Left cardiac atrium (tissue), 4 donors: ENCODE data around the gene CRYGS. TPM values are rescaled to one million over a fixed set of nuclear protein-coding genes. Genes with fewer than 3 reads are reported as not detected.

Source experiments
- ATAC-seq, 2 donors: fragments of 200-7000 bp; cut with Tn5 transposase; one replicate each; pipeline ENCODE4 v1.9.1; 2020; ENCODE audit warnings: mild to moderate bottlenecking in 2 of 2, moderate library complexity in 2 of 2
- DNase-seq: peaks from one replicate; pipeline ENCODE4 v3.0.0-alpha.2; 2020
- intact Hi-C, 2 donors: fragments of 100-400 bp; cut with DNase I; formaldehyde crosslinking; loops; one replicate each; pipeline versions ENCODE4 v1.14.1 to v1.15.1; 2022 to 2023
- total RNA-seq, 2 donors: library from RNA; stranded (reverse); fragmentation: NEBNext Ultra II Directional; extraction: Animal tissue kit (Norgen Biotek cat#: 25700); gene quantifications; one replicate each; pipeline ENCODE4 v1.2.1, GENCODE V29; 2021
- donor health status: DM: no; HTN: yes; CAD: no.
- donor health status: DM: no; HTN: yes; CAD: no; lungs with severe emphysema.
- donor health status: DM: yes; HTN: yes; CAD: no.
- donor health status: Dilated cardiomyopathy.

CRYGS gene
- total RNA-seq, 2 donors from 2014 or later = 0.94 to 2.0 TPM

DNA sequence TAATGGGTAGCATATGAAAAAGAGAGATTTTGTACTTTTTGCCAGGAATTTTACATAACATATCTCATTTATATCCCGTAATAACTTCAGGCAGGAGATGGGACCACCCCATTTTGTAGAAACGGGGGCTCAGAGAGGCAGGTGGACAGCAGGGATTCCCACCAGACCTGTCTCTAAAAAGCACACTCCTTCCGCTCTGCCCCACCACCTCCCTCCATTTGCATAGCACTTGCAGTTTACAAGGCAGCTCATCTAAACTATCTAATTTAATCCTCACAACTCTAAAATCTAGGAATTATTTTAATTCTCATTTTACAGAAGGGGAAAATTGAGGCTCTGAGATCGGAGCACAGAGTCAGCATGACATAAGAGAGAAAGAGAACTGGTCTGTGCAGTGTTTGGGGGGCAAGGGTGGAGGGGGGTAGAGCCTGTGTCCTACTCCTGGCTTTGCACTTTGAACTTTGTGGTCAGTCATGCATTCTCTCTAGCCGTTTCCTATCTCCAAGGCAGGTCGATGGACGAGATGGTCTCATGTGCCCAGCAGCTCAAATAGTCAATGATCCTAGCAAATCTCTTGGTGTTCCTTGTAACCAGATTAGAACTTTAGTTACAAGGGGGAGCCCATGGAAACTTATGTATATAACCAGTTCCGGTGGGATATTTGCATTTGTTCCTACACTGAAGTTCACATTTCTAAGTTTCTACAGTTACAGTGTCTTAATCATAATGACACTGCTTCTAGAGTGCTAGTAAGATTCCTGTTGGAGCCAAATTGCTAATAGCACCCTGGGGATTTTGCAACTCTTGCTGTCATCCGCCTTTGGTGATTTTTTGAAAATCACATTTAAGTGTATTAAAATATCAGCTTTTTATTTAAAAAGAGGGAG, 18.6 kb downstream of the CRYGS start:
- ATAC-seq (no peak), DNase-seq (no peak)
- intact Hi-C loops = no loop called here

DNA sequence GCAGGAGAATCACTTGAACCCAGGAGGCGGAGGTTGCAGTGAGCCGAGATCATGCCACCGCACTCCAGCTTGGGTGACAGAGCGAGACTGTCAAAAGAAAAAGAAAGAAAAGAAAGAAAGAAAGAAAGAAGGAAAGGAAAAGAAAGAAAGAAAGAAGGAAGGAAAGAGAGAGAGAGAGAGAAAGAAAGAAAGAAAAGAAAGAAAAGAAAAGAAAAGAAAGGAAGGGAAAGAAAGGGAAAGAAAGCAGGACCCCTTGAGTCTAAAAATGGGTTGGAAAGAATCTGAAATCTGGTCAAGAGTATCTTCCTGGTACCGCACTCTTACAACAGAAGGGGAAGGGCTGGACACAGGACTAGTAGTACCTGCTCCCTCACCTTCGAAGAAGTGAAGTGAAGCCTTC, 19.6 kb downstream of the CRYGS start:
- no peak for ATAC-seq
- intact Hi-C loops = no loop called here
- no peak for DNase-seq

DNA sequence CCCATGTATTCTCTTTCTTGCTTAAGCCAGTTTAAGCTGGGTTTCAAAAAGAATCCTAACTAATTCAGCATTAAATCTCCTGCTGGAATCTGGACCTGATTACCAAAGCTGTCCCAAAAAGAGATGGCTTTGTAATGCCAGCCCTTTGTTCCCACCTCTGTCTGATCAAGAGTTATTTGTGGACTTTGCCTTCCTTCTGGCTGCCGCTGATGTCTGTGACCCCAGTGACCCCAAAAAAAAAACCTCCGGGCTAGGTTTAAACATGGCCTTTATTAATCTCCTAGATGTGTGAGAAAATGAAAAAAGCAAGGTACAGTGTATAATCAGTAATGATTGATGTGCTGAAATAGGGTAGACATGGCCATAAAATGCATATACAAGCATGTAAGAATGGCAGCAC, 20.7 kb downstream of the CRYGS start:
- intact Hi-C loops = no loop called here
- DNase-seq (no peak), ATAC-seq (no peak)

DNA sequence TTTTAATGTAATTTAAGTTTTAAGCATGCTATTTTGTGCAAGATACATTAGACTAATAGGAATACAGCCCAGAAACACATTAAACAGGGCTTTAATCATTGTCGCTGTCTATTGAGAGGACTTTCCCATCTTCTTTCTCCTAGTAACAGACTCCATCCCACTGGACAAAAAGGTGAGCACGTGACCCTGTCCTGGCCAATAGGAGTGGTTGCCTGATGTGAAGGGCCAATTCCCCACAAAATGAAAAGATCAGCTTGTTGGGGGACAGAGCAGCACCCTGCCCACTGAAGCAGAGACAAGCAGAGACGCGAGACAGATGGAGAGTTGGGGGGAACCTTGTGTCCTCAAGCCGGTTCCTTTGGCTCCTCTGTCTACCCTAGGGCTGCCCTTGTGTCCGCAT, 21.2 kb downstream of the CRYGS start:
- intact Hi-C loops = no loop called here
- ATAC-seq = no peak
- no peak for DNase-seq

DNA sequence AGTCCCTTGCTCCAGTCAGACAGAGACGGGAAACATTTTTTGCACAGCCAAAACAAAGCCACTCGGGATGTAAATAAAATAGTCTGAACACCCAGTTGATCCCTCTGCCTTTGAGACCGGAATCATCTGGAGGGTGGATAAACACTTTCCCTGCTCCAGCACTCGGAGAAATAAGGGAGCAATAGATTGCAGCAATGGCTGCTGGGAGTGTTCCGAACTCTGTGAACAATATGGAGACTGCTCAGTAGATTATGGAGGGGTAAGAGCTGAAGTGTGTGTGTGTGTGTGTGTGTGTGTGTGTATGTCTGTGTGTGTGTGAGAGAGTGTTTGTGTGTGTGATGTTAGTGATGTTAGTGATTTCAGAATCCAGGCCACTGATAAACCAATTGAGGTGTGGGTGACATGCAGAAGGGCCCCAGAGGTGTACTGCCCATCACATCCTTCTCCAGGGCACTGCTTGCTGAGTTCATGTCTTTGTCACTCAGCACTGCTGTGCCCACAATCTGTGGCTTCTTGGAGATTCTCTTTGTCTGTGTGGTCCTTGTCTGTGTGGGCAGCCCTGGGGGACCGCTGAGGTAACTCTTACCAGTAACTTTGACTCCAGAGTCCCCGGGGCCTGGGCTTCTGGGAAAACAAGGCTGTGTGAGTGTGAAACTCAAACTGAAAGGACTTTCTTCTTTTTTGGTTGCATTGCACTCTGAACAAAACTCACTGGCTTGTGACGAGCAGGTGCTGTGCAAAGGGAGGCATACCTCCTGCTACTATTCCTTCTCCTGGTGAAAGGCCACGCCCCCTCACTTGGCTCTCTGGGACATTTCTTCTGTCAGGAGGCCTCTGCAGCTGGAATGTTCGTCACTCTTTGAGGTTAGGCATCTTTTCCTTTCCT, 23.0 kb downstream of the CRYGS start:
- ATAC-seq (no peak), DNase-seq (no peak)
- intact Hi-C loops = no loop called here

DNA sequence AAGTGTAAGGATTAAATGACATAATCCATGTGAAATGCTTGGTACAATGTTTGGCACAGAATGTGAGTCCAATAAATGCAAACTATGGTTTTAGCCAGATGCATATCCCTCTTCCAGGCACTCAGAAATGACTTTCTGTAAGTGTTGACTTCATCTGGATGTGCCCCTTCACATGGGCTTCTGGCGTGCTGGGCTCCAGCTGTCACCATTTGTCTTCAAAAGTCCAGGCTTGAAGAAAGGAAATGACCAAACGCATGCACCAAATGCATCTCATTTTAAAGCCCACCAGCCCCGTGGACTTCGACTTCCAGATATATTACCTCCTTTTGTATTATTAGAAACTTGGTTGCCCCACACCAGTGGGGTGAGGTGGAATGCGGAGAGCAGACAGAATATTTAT, 23.7 kb downstream of the CRYGS start:
- no peak for ATAC-seq
- intact Hi-C loops = no loop called here
- DNase-seq = no peak

DNA sequence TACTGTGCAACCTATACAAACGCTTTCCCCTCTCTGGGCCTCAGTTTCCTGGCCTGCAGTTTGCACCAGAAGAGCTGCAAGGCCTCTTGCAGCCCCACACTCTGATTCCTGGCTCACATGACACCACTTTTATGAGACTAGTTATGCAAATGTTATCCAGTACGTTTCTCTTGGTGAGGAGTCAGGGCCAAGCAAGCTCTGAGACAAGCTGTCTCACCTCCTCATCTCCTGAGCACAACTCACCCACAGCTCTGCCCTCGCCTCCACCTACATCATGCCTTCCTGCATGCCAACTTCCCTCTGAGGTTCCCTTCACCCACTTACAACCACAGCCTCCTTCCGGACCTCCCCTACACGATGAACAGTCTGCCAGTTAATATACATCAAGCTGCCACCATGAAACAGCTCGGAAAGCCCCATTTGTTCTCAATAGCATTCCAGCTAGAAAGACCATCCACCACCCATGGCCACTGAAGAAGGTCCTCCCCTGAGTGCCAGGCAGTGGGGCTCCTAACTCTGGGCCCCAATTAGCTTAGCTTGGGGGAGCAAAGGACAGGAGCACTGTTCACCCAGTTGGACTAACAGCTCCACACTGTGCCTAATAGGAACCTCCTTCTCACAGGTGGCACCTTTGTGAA, 25.0 kb downstream of the CRYGS start:
- intact Hi-C loops = no loop called here
- DNase-seq (no peak), ATAC-seq (peak in 1 of 2 donors; percentile 44)

DNA sequence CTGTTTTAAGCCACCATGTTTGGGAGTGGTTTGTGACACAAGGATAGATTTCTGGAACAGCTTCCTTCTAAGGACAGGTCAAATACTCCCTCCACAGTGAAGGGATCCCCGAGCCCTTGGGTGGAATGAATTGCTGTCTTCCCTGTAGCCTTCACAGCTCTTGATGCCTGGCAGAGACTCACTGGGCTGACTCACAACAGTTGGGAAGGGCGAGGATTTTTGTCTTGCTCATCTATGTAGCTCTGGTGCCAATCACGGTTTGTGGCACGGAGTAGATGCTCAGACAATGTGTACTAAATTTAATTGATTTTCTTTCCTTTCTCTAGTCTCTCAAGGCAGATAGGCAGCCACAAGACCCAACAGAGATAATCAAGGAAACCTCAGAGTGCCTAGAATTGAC, 27.0 kb downstream of the CRYGS start:
- intact Hi-C loops = no loop called here
- ATAC-seq (no peak), DNase-seq (no peak)

DNA sequence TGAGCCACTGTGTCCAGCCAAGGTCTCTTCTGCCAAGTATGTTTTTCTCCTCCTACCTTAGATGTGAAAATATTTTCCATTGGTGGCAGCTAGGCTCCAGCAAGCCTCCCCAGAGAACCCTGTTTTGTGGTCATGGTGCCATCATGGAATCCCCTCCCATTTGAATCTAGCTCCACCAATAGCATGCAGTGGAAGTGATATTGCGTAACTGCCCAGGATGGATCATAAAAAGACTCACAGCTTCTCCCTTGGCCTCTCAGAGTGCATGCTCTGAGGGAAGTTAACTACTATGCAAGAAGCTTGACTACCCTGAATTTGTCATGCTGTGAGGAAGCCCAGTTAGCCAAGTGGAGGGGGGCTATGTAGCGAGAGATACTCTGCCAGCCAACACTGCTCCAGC, 27.5 kb downstream of the CRYGS start:
- DNase-seq = no peak
- no peak for ATAC-seq
- intact Hi-C loops = no loop called here

DNA sequence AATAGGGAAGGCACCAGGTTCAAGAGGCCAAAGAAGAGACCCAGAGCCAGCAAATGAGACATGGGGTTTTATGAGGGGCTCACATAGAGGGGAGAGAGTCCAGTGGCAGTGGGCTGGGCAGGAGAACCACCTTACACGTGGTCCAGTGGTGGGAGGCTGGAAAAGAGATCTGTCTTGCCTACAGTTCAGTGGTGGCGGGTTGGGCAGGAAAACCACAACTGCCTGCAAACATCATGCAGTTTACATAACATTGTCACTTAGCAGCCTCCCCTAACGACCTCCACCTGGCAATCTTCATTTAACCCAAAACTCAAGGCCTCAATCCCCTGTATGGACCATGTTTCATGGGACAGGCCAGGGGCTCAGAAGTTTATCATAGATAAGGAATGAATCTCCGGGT, 29.1 kb downstream of the CRYGS start:
- ATAC-seq (peak in 1 of 2 donors; percentile 47), DNase-seq (no peak)
- intact Hi-C loops = no loop called here

DNA sequence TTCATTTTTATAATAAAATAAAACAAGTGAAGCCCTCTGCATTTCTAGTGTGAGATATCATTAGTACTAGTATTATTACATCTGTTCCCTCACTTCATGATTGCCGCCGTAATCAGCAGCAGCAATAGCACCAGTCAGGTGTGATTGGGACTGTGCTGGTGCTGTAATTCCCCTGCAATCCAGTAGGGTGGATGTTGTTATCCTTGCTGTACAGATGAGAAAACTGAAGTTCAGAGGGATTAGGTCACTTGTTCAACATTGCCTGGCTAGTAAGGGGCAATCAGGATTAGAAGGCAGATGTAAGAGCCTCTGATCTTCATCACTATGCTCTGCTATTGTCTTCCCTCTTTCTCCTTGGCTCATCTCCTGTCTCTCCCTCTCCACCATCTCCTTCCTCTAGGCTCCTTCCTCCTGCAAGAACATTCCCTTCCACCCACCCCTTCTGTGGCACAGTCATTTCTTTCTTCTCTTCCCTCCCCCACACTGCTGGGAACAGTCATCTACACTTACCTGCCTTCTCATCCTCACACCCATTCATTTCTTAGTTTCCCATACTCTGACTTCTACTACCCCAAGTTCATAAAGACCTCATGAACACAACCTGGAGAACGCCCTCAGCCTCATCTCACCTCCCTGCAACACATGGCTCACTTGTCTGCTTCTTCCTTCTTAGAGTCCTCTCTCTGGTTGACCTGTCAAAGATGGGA, 29.7 kb downstream of the CRYGS start:
- no peak for DNase-seq
- intact Hi-C loops = no loop called here

DNA sequence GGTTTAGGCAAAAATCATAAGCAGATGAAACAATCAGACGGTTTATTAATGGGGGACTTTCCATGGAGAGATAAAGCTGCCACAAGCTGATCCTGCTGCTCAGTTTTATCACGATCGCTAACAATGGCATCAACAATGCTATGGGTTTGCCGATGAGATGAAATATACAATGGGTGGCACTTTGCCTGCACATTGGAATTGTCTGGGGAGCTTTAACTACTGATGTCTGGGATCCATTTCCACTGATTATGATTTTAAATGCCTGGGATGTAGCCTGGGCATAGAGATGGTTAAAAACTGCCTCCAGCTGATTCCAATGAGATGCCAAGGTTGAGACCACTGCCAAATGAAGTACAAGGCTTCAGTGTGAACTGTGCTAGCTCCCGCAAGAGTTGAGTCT, 30.8 kb downstream of the CRYGS start:
- intact Hi-C loops = no loop called here
- no peak for DNase-seq
- no peak for ATAC-seq

More for the DNA sequence above, 29.7 kb downstream of the CRYGS start:
- no peak for ATAC-seq

DNA sequence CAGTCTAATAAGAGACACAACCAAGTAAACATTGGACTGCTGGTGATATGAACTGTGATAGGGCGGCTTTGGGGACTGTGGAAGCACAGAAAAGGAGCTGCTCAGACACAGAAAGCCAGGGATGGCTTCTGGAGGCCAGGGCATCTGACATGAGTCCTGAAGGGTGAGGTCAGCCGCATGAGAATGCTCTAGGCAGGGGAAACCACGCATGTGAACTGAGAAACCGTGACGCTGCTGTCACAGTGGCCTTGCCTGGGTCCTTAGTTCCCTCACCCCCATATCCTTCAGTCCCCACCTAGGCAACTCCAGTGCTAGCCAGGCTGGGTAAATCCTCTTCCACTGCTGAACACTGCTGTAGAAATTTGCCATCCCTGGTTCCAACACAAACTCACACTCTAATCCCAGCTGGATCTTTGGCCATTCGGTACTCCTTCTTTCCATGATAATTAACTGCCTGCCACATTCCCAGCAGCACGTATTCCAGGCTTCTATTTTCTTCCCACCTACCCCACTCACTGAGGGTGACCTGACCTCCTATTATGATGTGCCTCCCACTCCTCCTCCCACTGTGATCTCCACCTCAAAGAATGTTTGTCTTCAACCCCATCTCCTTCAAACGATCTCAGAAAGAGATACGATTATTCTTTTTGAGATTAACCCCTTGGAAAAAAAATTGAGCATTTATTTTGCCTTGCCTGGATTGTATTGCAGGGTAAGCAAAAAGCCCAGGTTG, 31.4 kb downstream of the CRYGS start:
- intact Hi-C loops = no loop called here
- ATAC-seq (no peak), DNase-seq (no peak)

DNA sequence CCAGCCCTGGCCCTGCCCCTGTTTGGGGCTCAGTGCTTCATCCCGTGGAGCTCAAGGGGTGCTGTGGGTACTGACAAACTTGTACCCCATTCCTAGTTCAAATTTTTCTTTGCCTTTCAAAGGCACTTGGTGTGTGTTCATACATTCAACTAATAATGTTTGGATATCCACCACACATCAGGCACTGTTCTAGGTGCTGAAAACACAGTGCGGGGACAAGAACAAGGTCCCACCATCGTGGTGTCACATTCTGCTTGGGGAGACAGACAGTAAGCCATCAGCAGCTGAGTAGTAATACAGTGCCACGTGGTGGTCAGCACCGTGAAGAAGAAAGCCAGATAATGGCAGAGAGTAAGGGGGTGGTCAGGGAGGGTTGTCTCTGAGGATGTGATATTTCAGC, 32.5 kb downstream of the CRYGS start:
- no peak for ATAC-seq
- intact Hi-C loops = no loop called here

DNA sequence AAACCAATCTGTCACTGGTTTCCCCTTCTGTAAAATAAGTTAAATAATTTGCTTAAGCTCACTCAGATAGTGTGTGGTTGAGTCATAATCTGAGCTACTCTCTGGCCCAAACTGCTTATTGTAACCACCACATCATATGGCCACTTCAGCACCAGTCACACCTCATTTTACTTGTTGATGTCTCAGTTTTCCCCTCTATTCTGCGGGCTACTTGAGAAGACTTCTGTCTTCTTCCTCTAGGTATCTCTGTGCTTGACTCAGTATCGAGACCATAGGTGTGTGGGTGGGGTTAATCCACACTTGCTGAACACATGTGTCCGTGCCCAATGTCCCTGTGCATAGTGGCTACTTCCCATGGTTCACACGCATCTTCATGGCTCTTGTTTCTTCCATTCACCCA, 32.9 kb downstream of the CRYGS start:
- ATAC-seq (no peak), DNase-seq (no peak)
- intact Hi-C loops = no loop called here

More for the DNA sequence above, 32.5 kb downstream of the CRYGS start:
- DNase-seq = no peak

DNA sequence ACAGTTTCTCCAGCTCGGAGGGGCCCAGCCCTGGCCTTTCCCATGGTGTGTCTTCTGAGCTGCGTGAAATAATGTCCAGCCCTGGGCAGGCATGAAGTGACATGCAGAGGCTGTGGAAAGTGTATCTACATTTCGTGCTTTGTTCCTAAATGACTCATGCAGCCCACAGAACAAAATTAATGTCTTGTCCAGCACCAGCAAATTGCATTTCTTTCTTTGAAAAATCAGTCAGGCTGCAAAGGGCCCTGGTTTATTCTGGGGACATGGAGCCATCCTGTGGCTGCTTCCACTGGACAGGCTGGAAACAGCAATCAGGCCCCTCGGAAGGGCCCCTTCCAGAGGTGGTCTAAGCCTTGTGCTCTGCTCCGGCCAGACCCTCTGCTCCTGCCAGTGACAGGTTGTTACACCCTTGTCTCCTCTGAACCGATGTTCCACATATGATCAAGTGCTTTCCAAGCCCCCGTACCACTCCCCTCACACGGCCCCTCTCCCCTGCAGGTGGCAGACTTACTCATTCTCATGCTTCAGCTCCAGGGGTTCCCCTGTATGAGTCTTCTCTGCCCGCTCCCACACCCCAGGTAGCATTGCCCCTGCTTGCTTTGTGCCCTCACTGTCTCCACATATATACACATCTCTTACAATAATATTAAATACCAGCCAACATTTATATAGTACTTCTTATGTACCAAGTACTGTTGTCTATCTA, 33.7 kb downstream of the CRYGS start:
- intact Hi-C loops = no loop called here
- ATAC-seq (no peak), DNase-seq (no peak)

DNA sequence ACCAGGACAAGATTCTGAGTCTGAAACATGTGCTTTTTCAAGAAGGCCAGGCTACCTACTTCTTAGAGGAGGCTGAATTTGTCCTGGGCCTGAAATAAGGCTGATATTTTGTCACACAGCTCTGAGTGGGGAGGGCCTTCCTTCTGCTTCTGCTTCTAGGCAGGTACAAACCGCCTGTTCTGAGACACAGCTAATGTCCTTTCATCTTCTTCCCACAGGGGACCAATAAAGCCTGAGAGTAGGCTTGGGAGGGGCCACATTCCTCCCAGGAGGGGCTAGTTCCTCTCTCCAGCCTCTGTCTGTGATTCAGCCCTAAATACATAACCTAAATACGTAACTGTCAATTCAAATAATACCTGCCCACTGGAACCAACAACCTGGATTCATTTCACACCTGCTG, 34.8 kb downstream of the CRYGS start:
- ATAC-seq (no peak), DNase-seq (no peak)
- intact Hi-C loops = no loop called here

DNA sequence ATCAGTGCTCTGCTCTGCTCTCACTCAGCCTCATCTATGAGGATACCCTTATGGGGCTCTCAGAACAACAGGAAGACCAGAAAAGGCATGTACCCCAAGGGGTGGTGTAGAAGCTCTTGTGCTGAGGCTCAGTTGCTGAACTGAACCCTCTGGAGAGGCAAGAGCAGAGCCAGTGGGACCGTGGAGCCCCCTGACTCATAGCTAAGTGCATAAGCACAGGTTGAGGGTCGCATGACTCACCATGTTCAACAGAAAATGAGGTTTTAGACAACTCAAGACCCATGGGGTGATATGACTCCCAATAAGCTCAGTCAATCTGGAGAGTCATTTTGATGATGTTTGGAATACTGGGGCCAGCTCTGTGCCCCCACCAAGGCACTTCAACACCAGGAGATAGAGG, 37.3 kb downstream of the CRYGS start:
- ATAC-seq = no peak
- intact Hi-C loops = no loop called here
- DNase-seq = no peak
